ENCODE results near the gene SF3A1. TPM values are rescaled to one million over a fixed set of nuclear protein-coding genes. Genes with fewer than 3 reads are reported as not detected.

SF3A1 gene
- total and polyA plus RNA-seq, 2 of the 8 experiments (the other 6 are each of a cell fraction or from before 2014, with no cell fraction given) = 27.8 to 285 TPM

DNA sequence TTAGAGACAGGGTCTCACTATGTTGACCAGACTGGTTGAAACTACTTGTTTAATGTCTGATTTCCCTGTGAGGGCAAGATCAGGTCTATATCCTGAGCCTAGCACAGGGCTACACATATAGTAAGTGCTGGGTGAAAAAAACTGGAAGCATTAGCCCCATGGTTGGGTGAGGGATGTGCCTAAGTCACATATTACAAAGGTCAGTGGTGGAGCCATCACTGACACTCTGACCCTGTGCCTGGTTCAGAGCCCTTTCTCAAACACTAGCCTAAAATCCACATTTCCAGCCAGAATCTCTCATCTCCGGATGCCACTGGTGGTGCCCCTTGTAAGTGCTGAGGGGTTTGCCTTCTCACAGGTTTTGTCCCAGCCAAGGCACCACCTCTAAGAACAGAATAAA, 38.9 kb downstream of the SF3A1 start:
- Histone ChIP-seq H3K9me3 (ENCODE audit: insufficient read depth in 2 of 2, low read depth in 1 of 2, low read length in 1 of 2) (no peaks in the 10 kb centered on the region), H4K5ac (ENCODE audit: insufficient read length, low read depth, low read length) (no peak overlapping the region), H3K23me2 (ENCODE audit: low read depth, low read length) (no peaks in the 10 kb centered on the region), H2BK20ac (ENCODE audit: low read length) (no peak overlapping the region), H3K27me3 (replicated peaks in 1 of 4; ENCODE audit: control insufficient read depth in 3 of 4, extremely low read depth in 1 of 4, insufficient read depth in 3 of 4, low read length in 3 of 4) (no peaks in the 10 kb centered on the region), H4K20me1 (replicated peaks in 1 of 2; ENCODE audit: control insufficient read depth in 1 of 2, insufficient read depth in 2 of 2, low read length in 2 of 2) (no peaks in the 10 kb centered on the region), H3K23ac (ENCODE audit: insufficient read length) (no peak overlapping the region), H3K27ac (ENCODE audit: low read depth, low read length) (no peak overlapping the region), H3K79me1 (ENCODE audit: low read depth, low read length) (peaks cover 5% of the 10 kb centered on the region; the same call in 1 of the 2 replicates), H3K56ac (replicated peaks; ENCODE audit: insufficient read length, low read depth, low read length) (no peak overlapping the region), H3K4me3 (ENCODE audit: extremely low read depth in 1 of 4, insufficient read depth in 2 of 4, low read depth in 3 of 4, low read length in 4 of 4) (no peak overlapping the region), H3K4ac (replicated peaks; ENCODE audit: insufficient read length, low read depth, low read length) (no peak overlapping the region), H3K9ac (replicated peaks in 1 of 4; ENCODE audit: extremely low read depth in 1 of 4, low read depth in 3 of 4, low read length in 3 of 4) (no peak overlapping the region), H3K4me1 (replicated peaks in 1 of 4; ENCODE audit: control insufficient read depth in 3 of 4, insufficient read depth in 4 of 4, low read length in 3 of 4) (no peaks in the 10 kb centered on the region), H2AFZ (ENCODE audit: low read length) (no peak overlapping the region), H4K8ac (ENCODE audit: extremely low read depth, insufficient read depth, low read length) (no peak overlapping the region), H4K91ac (replicated peaks; ENCODE audit: insufficient read length, low read length) (no peak overlapping the region), H3K36me3 (ENCODE audit: control insufficient read depth in 2 of 4, insufficient read depth in 4 of 4, low read length in 3 of 4) (no peaks in the 10 kb centered on the region), H2BK120ac (replicated peaks; ENCODE audit: low read depth, low read length) (no peak overlapping the region), H3K14ac (ENCODE audit: insufficient read length) (no peak overlapping the region), H2BK5ac (ENCODE audit: low read depth, low read length) (no peak overlapping the region), H3K79me2 (ENCODE audit: control insufficient read depth in 1 of 2, insufficient read depth in 2 of 2, low read length in 2 of 2) (no peaks in the 10 kb centered on the region), H3K18ac (ENCODE audit: extremely low read depth, low read length) (no peak overlapping the region), H2BK15ac (ENCODE audit: low read length) (no peak overlapping the region), H3K4me2 (ENCODE audit: insufficient read depth in 1 of 2, low read depth in 2 of 2, low read length in 2 of 2) (no peak overlapping the region), H2BK12ac (ENCODE audit: low read depth, low read length) (no peak overlapping the region), H2AK5ac (ENCODE audit: low read depth, low read length) (no peak overlapping the region)
- CTCF ChIA-PET (ENCODE audit: partially characterized antibody) = interaction anchor here (1.0 to 20.1 kb wide), 7 partner anchors 10 to 54 kb away, joined by 3 to 203 read pairs (median 4); partner anchors contain the start of genes CASTOR1 and TBC1D10A
- no peak for FAIRE-seq
- WGBS, 2 experiments (ENCODE audit: extremely low coverage in 1 of 2, insufficient coverage in 1 of 2, insufficient read length in 1 of 2, insufficient replicate concordance in 2 of 2, low coverage in 1 of 2, low lambda C conversion rate in 2 of 2, missing lambda C conversion rate in 1 of 2) = 88% methylated on average over 1 of the region's 1 CpG; no CpG with 5 or more reads in 1 of the 2 experiments
- POLR2A ChIA-PET (ENCODE audit: partially characterized antibody) = no interaction called here
- DNase-seq (ENCODE audit: low read depth in 1 of 2, low spot score in 2 of 2) = no peak
- TF ChIP-seq RAD21 (IDR thresholded peaks at IDR 0.05 in 1 of 2, conservative IDR thresholded peaks at IDR 0.05 in 1 of 2; ENCODE audit: low read depth in 2 of 2, low read length in 2 of 2) = no peak
- TF ChIP-seq, protein P1, sequence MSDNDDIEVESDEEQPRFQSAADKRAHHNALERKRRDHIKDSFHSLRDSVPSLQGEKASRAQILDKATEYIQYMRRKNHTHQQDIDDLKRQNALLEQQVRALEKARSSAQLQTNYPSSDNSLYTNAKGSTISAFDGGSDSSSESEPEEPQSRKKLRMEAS (IDR thresholded peaks at IDR 0.05) = no peak
- no peak for TF ChIP-seq SP2 (IDR thresholded peaks at IDR 0.05; ENCODE audit: low read length)
- TF ChIP-seq PHF8 (conservative IDR thresholded peaks at IDR 0.05; ENCODE audit: low read depth, low read length) = no peak
- TF ChIP-seq CHD1 (IDR thresholded peaks at IDR 0.05; ENCODE audit: low read depth, low read length) = no peak
- no peak for TF ChIP-seq NANOG (IDR thresholded peaks at IDR 0.05; ENCODE audit: insufficient read depth, low read depth, low read length, poor library complexity, severe bottlenecking)
- no peak for TF ChIP-seq TCF12 (IDR thresholded peaks at IDR 0.05; ENCODE audit: low read depth, low read length)
- TF ChIP-seq CREB1 (IDR thresholded peaks at IDR 0.05) = no peak
- TF ChIP-seq SUZ12 (IDR thresholded peaks at IDR 0.05; ENCODE audit: low read length) = no peak
- no peak for TF ChIP-seq ATF2 (IDR thresholded peaks at IDR 0.05; ENCODE audit: low read length)
- TF ChIP-seq TAF1 (IDR thresholded peaks at IDR 0.05; ENCODE audit: low read depth, low read length) = no peak
- TF ChIP-seq CBX8 (IDR thresholded peaks at IDR 0.05; ENCODE audit: borderline replicate concordance, low read depth, low read length) = no peak
- TF ChIP-seq MAFK (IDR thresholded peaks at IDR 0.05; ENCODE audit: low read depth, low read length) = no peak
